H1 (cell line): ENCODE data around the gene GFRA3. TPM values are rescaled to one million over a fixed set of nuclear protein-coding genes. Genes with fewer than 3 reads are reported as not detected.

Experiments used
- CTCF ChIA-PET: fragments of 300-600 bp; sonication (Branson Sonifier 250); formaldehyde crosslinking; loops from one replicate; lab custom pipeline; 2021; ENCODE audit not compliant: partially characterized antibody; lab: Charles Lee
- POLR2A ChIA-PET: fragments of 300-600 bp; sonication (Branson Sonifier 250); formaldehyde crosslinking; loops from one replicate; lab custom pipeline; 2021; ENCODE audit warnings: inconsistent platforms; ENCODE audit not compliant: partially characterized antibody; lab: Charles Lee
- DNase-seq, 2 experiments: peaks; one replicate each; pipeline versions ENCODE4 v3.0.0 to v3.0.0-alpha.2; 2010 to 2022; ENCODE audit warnings: low spot score in 2 of 2, low read depth in 1 of 2, mixed read lengths in 1 of 2
- FAIRE-seq: peaks from 2 replicates; lab custom pipeline; 2011; peaks lifted over from hg19 to GRCh38; lab: Jason Lieb, UNC
- H2AFZ ChIP-seq: 2 replicates; pipeline ENCODE4 v1.8.1; 2012; ENCODE audit warnings: low read length, inconsistent platforms
- H2AK5ac ChIP-seq: 2 replicates; pipeline ENCODE4 v1.6.1; 2013; ENCODE audit warnings: low read depth, low read length
- H2BK120ac ChIP-seq: replicated peaks from 2 replicates; pipeline ENCODE3; 2013; ENCODE audit warnings: low read depth, low read length, inconsistent platforms
- H2BK12ac ChIP-seq: 2 replicates; pipeline ENCODE4 v1.6.1; 2013; ENCODE audit warnings: low read depth, low read length
- H2BK15ac ChIP-seq: 2 replicates; pipeline ENCODE4 v1.6.1; 2013; ENCODE audit warnings: low read length
- H2BK20ac ChIP-seq: 2 replicates; pipeline ENCODE4 v1.6.1; 2013; ENCODE audit warnings: low read length
- H2BK5ac ChIP-seq: 2 replicates; pipeline ENCODE4 v1.6.1; 2013; ENCODE audit warnings: low read depth, low read length
- H3K14ac ChIP-seq: 2 replicates; pipeline ENCODE4 v1.6.1; 2013; ENCODE audit warnings: inconsistent platforms; ENCODE audit not compliant: insufficient read length
- H3K18ac ChIP-seq: 2 replicates; pipeline ENCODE4 v1.6.1; 2013; ENCODE audit warnings: low read length; ENCODE audit errors: extremely low read depth
- H3K23ac ChIP-seq: 2 replicates; pipeline ENCODE4 v1.6.1; 2013; ENCODE audit warnings: inconsistent platforms; ENCODE audit not compliant: insufficient read length
- H3K23me2 ChIP-seq: 2 replicates; pipeline ENCODE4 v1.6.1; 2013; ENCODE audit warnings: low read depth, low read length
- H3K27ac ChIP-seq: 2 replicates; pipeline ENCODE4 v1.6.1; 2011; ENCODE audit warnings: low read depth, low read length, inconsistent platforms
- H3K27me3 ChIP-seq, 4 experiments: replicated peaks in 1 of 4; 1 replicate in 1 of 4; 2 replicates in 3 of 4; pipeline versions ENCODE4 v1.6.1 to v1.8.1; 2011 to 2013; ENCODE audit warnings: low read length in 3 of 4, mild to moderate bottlenecking in 3 of 4, inconsistent platforms in 2 of 4, mixed read lengths in 2 of 4, moderate library complexity in 1 of 4; ENCODE audit not compliant: control insufficient read depth in 3 of 4, insufficient read depth in 3 of 4; ENCODE audit errors: extremely low read depth in 1 of 4
- H3K36me3 ChIP-seq, 4 experiments: 2 replicates each; pipeline versions ENCODE4 v1.6.1 to v1.8.1; 2011 to 2013; ENCODE audit warnings: mild to moderate bottlenecking in 4 of 4, low read length in 3 of 4, moderate library complexity in 2 of 4, control low read depth in 1 of 4, inconsistent platforms in 1 of 4; ENCODE audit not compliant: insufficient read depth in 4 of 4, control insufficient read depth in 2 of 4
- H3K4ac ChIP-seq: replicated peaks from 2 replicates; pipeline ENCODE3; 2013; ENCODE audit warnings: low read length, low read depth, mixed read lengths, inconsistent platforms; ENCODE audit not compliant: insufficient read length
- H3K4me1 ChIP-seq, 4 experiments: replicated peaks in 1 of 4; 1 replicate in 1 of 4; 2 replicates in 3 of 4; pipeline versions ENCODE4 v1.6.1 to v1.8.1; 2011 to 2013; ENCODE audit warnings: low read length in 3 of 4, inconsistent platforms in 2 of 4, mixed read lengths in 1 of 4; ENCODE audit not compliant: insufficient read depth in 4 of 4, control insufficient read depth in 3 of 4
- H3K4me2 ChIP-seq, 2 experiments: 2 replicates each; pipeline versions ENCODE4 v1.6.1 to v1.8.1; 2011 to 2013; ENCODE audit warnings: low read depth in 2 of 2, low read length in 2 of 2, control low read depth in 1 of 2, inconsistent platforms in 1 of 2, mild to moderate bottlenecking in 1 of 2; ENCODE audit not compliant: insufficient read depth in 1 of 2
- H3K4me3 ChIP-seq, 4 experiments: fragments of 200-600, 300-600 bp in 1 of 4; sonication (generic), shearing (Covaris generic), sonication (Bioruptor Twin) in 1 of 4; 2 replicates each; pipeline versions ENCODE4 v1.5.1 to v1.8.1; 2011 to 2016; ENCODE audit warnings: low read length in 4 of 4, low read depth in 3 of 4, control low read depth in 2 of 4, inconsistent platforms in 2 of 4, mild to moderate bottlenecking in 2 of 4, mixed read lengths in 1 of 4, moderate library complexity in 1 of 4; ENCODE audit not compliant: insufficient read depth in 2 of 4; ENCODE audit errors: extremely low read depth in 1 of 4
- H3K56ac ChIP-seq: replicated peaks from 2 replicates; pipeline ENCODE3; 2013; ENCODE audit warnings: low read depth, mild to moderate bottlenecking, mixed read lengths, low read length, inconsistent platforms; ENCODE audit not compliant: insufficient read length
- H3K79me1 ChIP-seq: 2 replicates; pipeline ENCODE4 v1.6.1; 2013; ENCODE audit warnings: low read depth, low read length, control low read depth
- H3K79me2 ChIP-seq, 2 experiments: 2 replicates each; pipeline versions ENCODE4 v1.6.1 to v1.8.1; 2012 to 2013; ENCODE audit warnings: low read length in 2 of 2, mild to moderate bottlenecking in 2 of 2, inconsistent platforms in 1 of 2; ENCODE audit not compliant: insufficient read depth in 2 of 2, control insufficient read depth in 1 of 2
- H3K9ac ChIP-seq, 4 experiments: replicated peaks in 1 of 4; 1 replicate in 1 of 4; 2 replicates in 3 of 4; pipeline versions ENCODE4 v1.6.1 to v1.8.1; 2011 to 2013; ENCODE audit warnings: low read depth in 3 of 4, low read length in 3 of 4, control low read depth in 2 of 4, mild to moderate bottlenecking in 2 of 4, moderate library complexity in 2 of 4, inconsistent platforms in 1 of 4; ENCODE audit errors: extremely low read depth in 1 of 4
- H3K9me3 ChIP-seq, 2 experiments: 2 replicates each; pipeline versions ENCODE4 v1.6.1 to v1.8.1; 2012 to 2013; ENCODE audit warnings: mild to moderate bottlenecking in 2 of 2, moderate library complexity in 2 of 2, control low read depth in 1 of 2, inconsistent platforms in 1 of 2, low read depth in 1 of 2, low read length in 1 of 2, mixed read lengths in 1 of 2; ENCODE audit not compliant: insufficient read depth in 2 of 2
- H4K20me1 ChIP-seq, 2 experiments: replicated peaks in 1 of 2; 2 replicates each; pipeline versions ENCODE3 to v1.8.1; 2011 to 2013; ENCODE audit warnings: inconsistent platforms in 2 of 2, low read length in 2 of 2, mild to moderate bottlenecking in 1 of 2; ENCODE audit not compliant: insufficient read depth in 2 of 2, control insufficient read depth in 1 of 2
- H4K5ac ChIP-seq: 2 replicates; pipeline ENCODE4 v1.6.1; 2013; ENCODE audit warnings: low read length, low read depth, mixed read lengths, inconsistent platforms; ENCODE audit not compliant: insufficient read length
- H4K8ac ChIP-seq: 2 replicates; pipeline ENCODE4 v1.8.0; 2013; ENCODE audit warnings: mild to moderate bottlenecking, moderate library complexity, low read length, inconsistent platforms; ENCODE audit not compliant: insufficient read depth; ENCODE audit errors: extremely low read depth
- H4K91ac ChIP-seq: replicated peaks from 2 replicates; pipeline ENCODE3; 2013; ENCODE audit warnings: low read length, mixed read lengths, inconsistent platforms; ENCODE audit not compliant: insufficient read length
- EZH2 ChIP-seq: fragments of 200-600 bp; sonication (generic); IDR thresholded peaks from 2 replicates; pipeline ENCODE4 v1.7.1; 2012; ENCODE audit warnings: low read depth, mild to moderate bottlenecking, moderate library complexity, low read length, inconsistent platforms; ENCODE audit not compliant: severe bottlenecking
- SIX5 ChIP-seq: IDR thresholded peaks from 2 replicates; pipeline ENCODE4 v1.6.1; 2011; ENCODE audit warnings: mild to moderate bottlenecking, low read depth, low read length
- polyA plus RNA-seq, 7 experiments: library from polyadenylated mRNA; depleted of rRNA in 3 of 7; stranded (reverse) in 5 of 7; unstranded in 2 of 7; fragments of >200 nt in 5 of 7; fragments of 200-250 nt in 2 of 7; gene quantifications; 1 replicate in 5 of 7; 2 replicates in 1 of 7; 4 replicates in 1 of 7; pipeline versions ENCODE4 v1.2.1 to v1.2.3, GENCODE V29; 2011 to 2013; ENCODE audit warnings: missing spikeins in 2 of 7, mixed read lengths in 2 of 7
- total RNA-seq: library from RNA; stranded (reverse); fragmentation: NEBNext Ultra II Directional; extraction: Animal tissue kit (Norgen Biotek cat#: 25700); gene quantifications from 2 replicates; pipeline ENCODE4 v1.2.1, GENCODE V29; 2021
- TF ChIP-seq, protein P1 (sequence below): IDR thresholded peaks from 2 replicates; pipeline ENCODE4 v1.6.1; 2012; ENCODE audit warnings: low read length, inconsistent platforms
- TF ChIP-seq, protein P2 (sequence below): IDR thresholded peaks from 2 replicates; pipeline ENCODE4 v1.6.1; 2011; ENCODE audit warnings: low read depth, mild to moderate bottlenecking, low read length; ENCODE audit not compliant: insufficient read depth

The GFRA3 gene
- total and polyA plus RNA-seq, 2 of the 8 experiments (the other 6 are each of a cell fraction or from before 2014, with no cell fraction given) = 0.88 to 3.4 TPM

DNA sequence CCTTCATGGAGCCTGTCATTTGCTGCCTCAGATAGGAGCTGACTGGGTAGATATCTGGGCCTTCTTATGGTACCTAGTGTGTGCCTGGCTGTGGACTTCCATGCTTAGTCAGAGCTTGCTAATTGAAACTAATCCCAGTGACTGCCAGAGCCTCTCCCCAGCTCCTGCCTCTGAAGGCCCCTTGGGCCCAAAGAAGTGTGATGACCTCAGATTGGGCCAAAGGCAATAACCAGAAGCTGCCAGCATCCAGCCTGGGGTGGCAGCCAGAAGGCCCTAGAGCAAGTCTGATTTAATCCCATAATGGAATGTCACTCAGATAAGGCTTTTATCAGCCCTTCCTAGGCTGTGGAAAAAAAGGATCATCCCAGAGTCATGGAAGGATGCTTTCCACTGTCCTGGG lies 44.2 kb downstream of the GFRA3 start:
- H2BK5ac ChIP-seq = no peak overlapping the region
- no peak overlapping the region for H4K91ac ChIP-seq
- DNase-seq (no peak), FAIRE-seq (no peak)
- no peak overlapping the region for H3K4ac ChIP-seq
- H4K20me1 ChIP-seq = no peaks in the 10 kb centered on the region
- no peak overlapping the region for H3K14ac ChIP-seq
- H3K4me3 ChIP-seq = no peak overlapping the region
- H3K9me3 ChIP-seq = peaks cover 4 to 6% of the 10 kb centered on the region in 2 experiments; a peak in 1 of 4 replicates
- CTCF ChIA-PET = interaction anchor here (0.6 to 4.8 kb wide), 5 partner anchors 11 to 52 kb away, joined by 3 to 28 read pairs (median 3); no protein-coding TSS in a partner anchor
- H3K79me2 ChIP-seq = no peaks in the 10 kb centered on the region
- H3K27me3 ChIP-seq = no peaks in the 10 kb centered on the region
- no peak overlapping the region for H2BK20ac ChIP-seq
- no peaks in the 10 kb centered on the region; the same call in 1 of the 2 replicates for H3K23me2 ChIP-seq
- H3K56ac ChIP-seq = no peak overlapping the region
- no peak overlapping the region for H2AK5ac ChIP-seq
- H3K23ac ChIP-seq = no peak overlapping the region
- H4K5ac ChIP-seq = no peak overlapping the region
- no peak overlapping the region for H3K18ac ChIP-seq
- no peak overlapping the region for H2BK12ac ChIP-seq
- POLR2A ChIA-PET = interaction anchor here (0.8 to 2.2 kb wide), 3 partner anchors 17 to 123 kb away, joined by 3 to 9 read pairs (median 4); partner anchors contain the start of genes CDC23 and FAM53C
- H3K4me2 ChIP-seq = no peak overlapping the region
- no peak overlapping the region for H4K8ac ChIP-seq
- no peaks in the 10 kb centered on the region for H3K79me1 ChIP-seq
- no peaks in the 10 kb centered on the region for H3K36me3 ChIP-seq
- H2BK120ac ChIP-seq = no peak overlapping the region
- no peak overlapping the region for H3K27ac ChIP-seq
- H2BK15ac ChIP-seq = no peak overlapping the region
- H3K9ac ChIP-seq = no peak overlapping the region
- no peaks in the 10 kb centered on the region for H3K4me1 ChIP-seq
- H2AFZ ChIP-seq = no peak overlapping the region
- TF ChIP-seq, protein P1, sequence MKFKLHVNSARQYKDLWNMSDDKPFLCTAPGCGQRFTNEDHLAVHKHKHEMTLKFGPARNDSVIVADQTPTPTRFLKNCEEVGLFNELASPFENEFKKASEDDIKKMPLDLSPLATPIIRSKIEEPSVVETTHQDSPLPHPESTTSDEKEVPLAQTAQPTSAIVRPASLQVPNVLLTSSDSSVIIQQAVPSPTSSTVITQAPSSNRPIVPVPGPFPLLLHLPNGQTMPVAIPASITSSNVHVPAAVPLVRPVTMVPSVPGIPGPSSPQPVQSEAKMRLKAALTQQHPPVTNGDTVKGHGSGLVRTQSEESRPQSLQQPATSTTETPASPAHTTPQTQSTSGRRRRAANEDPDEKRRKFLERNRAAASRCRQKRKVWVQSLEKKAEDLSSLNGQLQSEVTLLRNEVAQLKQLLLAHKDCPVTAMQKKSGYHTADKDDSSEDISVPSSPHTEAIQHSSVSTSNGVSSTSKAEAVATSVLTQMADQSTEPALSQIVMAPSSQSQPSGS = no peak
- TF ChIP-seq SIX5 (no peak), EZH2 (no peak)
- TF ChIP-seq, protein P2, sequence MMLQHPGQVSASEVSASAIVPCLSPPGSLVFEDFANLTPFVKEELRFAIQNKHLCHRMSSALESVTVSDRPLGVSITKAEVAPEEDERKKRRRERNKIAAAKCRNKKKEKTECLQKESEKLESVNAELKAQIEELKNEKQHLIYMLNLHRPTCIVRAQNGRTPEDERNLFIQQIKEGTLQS = no peak
